Liver (tissue), 3 donors: Measurements from ENCODE around the gene DNAJB1.

Experiments used
- EGR1 ChIP-seq, 2 donors: IDR thresholded peaks; 2 replicates each; pipeline ENCODE4 v1.6.1; 2016 to 2018; ENCODE audit warnings: antibody characterized with exemption in 2 of 2, low read depth in 2 of 2
- FOXA1 ChIP-seq: IDR thresholded peaks from 2 replicates; pipeline ENCODE4 v1.6.1; 2016; ENCODE audit warnings: antibody characterized with exemption
- JUND ChIP-seq, 2 donors: IDR thresholded peaks; 2 replicates each; pipeline ENCODE4 v1.6.1; 2016; ENCODE audit warnings: antibody characterized with exemption in 2 of 2
- TAF1 ChIP-seq: conservative IDR thresholded peaks from 2 replicates; pipeline ENCODE4 v1.6.1; 2016; ENCODE audit warnings: antibody characterized with exemption, mild to moderate bottlenecking
- TF ChIP-seq, protein P1 (sequence below): fragments of 150-350 bp; IDR thresholded peaks from 2 replicates; pipeline ENCODE4 v1.5.1; 2017; ENCODE audit warnings: improper control_type of control experiment, low read depth, low read length; ENCODE audit not compliant: missing input control
- TF ChIP-seq, protein P2 (sequence below): IDR thresholded peaks from 2 replicates; pipeline ENCODE4 v1.6.1; 2016; ENCODE audit warnings: antibody characterized with exemption, mild to moderate bottlenecking
- TF ChIP-seq, protein P3 (sequence below): IDR thresholded peaks from 2 replicates; pipeline ENCODE4 v1.6.1; 2016; ENCODE audit warnings: antibody characterized with exemption
- TF ChIP-seq, protein P4 (sequence below): IDR thresholded peaks from 2 replicates; pipeline ENCODE4 v1.6.1; 2016; ENCODE audit warnings: antibody characterized with exemption
- donor health status: healthy.
- donor health status: healthy.

DNA sequence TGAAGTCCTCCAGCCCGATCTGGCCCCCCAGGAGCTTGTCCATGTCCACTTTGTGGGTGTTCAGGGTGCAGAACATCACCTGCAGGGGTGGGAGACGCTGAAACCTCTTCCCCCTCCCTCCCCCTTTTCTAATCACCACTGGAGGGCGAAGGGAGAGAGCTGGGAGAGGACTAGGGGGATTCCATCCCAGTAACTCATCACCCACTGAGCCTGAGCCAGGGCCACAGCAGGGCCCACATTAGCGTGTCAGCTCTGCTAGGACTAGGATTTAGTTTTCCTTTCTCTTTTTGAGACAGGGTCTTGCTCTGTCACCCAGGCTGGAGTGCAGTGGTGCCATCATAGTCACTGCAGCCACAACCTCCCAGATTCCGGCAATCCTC, 37.5 kb downstream of the DNAJB1 start:
- no peak for TF ChIP-seq TAF1
- TF ChIP-seq, protein P1, sequence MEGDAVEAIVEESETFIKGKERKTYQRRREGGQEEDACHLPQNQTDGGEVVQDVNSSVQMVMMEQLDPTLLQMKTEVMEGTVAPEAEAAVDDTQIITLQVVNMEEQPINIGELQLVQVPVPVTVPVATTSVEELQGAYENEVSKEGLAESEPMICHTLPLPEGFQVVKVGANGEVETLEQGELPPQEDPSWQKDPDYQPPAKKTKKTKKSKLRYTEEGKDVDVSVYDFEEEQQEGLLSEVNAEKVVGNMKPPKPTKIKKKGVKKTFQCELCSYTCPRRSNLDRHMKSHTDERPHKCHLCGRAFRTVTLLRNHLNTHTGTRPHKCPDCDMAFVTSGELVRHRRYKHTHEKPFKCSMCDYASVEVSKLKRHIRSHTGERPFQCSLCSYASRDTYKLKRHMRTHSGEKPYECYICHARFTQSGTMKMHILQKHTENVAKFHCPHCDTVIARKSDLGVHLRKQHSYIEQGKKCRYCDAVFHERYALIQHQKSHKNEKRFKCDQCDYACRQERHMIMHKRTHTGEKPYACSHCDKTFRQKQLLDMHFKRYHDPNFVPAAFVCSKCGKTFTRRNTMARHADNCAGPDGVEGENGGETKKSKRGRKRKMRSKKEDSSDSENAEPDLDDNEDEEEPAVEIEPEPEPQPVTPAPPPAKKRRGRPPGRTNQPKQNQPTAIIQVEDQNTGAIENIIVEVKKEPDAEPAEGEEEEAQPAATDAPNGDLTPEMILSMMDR: no peak
- no peak for TF ChIP-seq EGR1 (IDR thresholded peaks at IDR 0.05; ENCODE audit: low read depth in 2 of 2)
- TF ChIP-seq, protein P2, sequence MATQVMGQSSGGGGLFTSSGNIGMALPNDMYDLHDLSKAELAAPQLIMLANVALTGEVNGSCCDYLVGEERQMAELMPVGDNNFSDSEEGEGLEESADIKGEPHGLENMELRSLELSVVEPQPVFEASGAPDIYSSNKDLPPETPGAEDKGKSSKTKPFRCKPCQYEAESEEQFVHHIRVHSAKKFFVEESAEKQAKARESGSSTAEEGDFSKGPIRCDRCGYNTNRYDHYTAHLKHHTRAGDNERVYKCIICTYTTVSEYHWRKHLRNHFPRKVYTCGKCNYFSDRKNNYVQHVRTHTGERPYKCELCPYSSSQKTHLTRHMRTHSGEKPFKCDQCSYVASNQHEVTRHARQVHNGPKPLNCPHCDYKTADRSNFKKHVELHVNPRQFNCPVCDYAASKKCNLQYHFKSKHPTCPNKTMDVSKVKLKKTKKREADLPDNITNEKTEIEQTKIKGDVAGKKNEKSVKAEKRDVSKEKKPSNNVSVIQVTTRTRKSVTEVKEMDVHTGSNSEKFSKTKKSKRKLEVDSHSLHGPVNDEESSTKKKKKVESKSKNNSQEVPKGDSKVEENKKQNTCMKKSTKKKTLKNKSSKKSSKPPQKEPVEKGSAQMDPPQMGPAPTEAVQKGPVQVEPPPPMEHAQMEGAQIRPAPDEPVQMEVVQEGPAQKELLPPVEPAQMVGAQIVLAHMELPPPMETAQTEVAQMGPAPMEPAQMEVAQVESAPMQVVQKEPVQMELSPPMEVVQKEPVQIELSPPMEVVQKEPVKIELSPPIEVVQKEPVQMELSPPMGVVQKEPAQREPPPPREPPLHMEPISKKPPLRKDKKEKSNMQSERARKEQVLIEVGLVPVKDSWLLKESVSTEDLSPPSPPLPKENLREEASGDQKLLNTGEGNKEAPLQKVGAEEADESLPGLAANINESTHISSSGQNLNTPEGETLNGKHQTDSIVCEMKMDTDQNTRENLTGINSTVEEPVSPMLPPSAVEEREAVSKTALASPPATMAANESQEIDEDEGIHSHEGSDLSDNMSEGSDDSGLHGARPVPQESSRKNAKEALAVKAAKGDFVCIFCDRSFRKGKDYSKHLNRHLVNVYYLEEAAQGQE: no peak
- TF ChIP-seq FOXA1: no peak
- TF ChIP-seq, protein P3, sequence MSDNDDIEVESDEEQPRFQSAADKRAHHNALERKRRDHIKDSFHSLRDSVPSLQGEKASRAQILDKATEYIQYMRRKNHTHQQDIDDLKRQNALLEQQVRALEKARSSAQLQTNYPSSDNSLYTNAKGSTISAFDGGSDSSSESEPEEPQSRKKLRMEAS: no peak
- TF ChIP-seq, protein P4, sequence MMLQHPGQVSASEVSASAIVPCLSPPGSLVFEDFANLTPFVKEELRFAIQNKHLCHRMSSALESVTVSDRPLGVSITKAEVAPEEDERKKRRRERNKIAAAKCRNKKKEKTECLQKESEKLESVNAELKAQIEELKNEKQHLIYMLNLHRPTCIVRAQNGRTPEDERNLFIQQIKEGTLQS: no peak
- TF ChIP-seq JUND (IDR thresholded peaks at IDR 0.05): no peak
